Left ventricle myocardium inferior (tissue), 1 donor: ENCODE measurements around the gene TAPT1. TPM values are rescaled to one million over a fixed set of nuclear protein-coding genes. Genes with fewer than 3 reads are reported as not detected.
A peak's percentile ranks its signal among the peaks of the same experiment; 100 is the strongest.

Source experiments
- DNase-seq: peaks from one replicate; pipeline ENCODE4 v3.0.0-alpha.2; 2020
- H3K27ac ChIP-seq: fragments of 200-600 bp; replicated peaks from 2 replicates; pipeline ENCODE4 v1.8.0; 2021
- H3K27me3 ChIP-seq: fragments of 200-600 bp; 2 replicates; pipeline ENCODE4 v1.8.0; 2021; ENCODE audit warnings: low read depth
- H3K36me3 ChIP-seq: fragments of 200-600 bp; 2 replicates; pipeline ENCODE4 v1.8.0; 2021
- H3K4me1 ChIP-seq: fragments of 200-600 bp; 2 replicates; pipeline ENCODE4 v1.8.0; 2021
- H3K4me3 ChIP-seq: fragments of 200-600 bp; 2 replicates; pipeline ENCODE4 v1.8.0; 2021; ENCODE audit warnings: mild to moderate bottlenecking, moderate library complexity
- H3K9me3 ChIP-seq: fragments of 200-600 bp; replicated peaks from 2 replicates; pipeline ENCODE4 v1.8.0; 2021
- CTCF ChIP-seq: fragments of 200-600 bp; IDR thresholded peaks from 2 replicates; pipeline ENCODE4 v1.8.0; 2021; ENCODE audit warnings: antibody characterized with exemption, mild to moderate bottlenecking, borderline replicate concordance
- intact Hi-C: fragments of 100-400 bp; cut with micrococcal nuclease; formaldehyde crosslinking; loops from one replicate; pipeline ENCODE4 v1.11.0; 2022
- total RNA-seq: library from RNA; stranded (reverse); fragmentation: NEBNext Ultra II Directional; extraction: Animal tissue kit (Norgen Biotek cat#: 25700); gene quantifications from one replicate; pipeline ENCODE4 v1.2.1, GENCODE V29; 2021
- donor health status: DM: no; HTN: yes; CAD: no; lungs with severe emphysema.

TAPT1 gene
- total RNA-seq, 1 donor from 2014 or later = 35.3 TPM

GRCh38 chr4:16129336-16129735, 96.9 kb downstream of the TAPT1 start:
- no peaks in the 10 kb centered on the region for H3K9me3 ChIP-seq
- H3K36me3 ChIP-seq = no peaks in the 10 kb centered on the region
- H3K27me3 ChIP-seq = no peaks in the 10 kb centered on the region
- H3K4me1 ChIP-seq = peaks cover 36% of the 10 kb centered on the region
- no peak overlapping the region for H3K4me3 ChIP-seq
- DNase-seq = no peak
- TF ChIP-seq CTCF = no peak
- H3K27ac ChIP-seq = peak overlapping the region; percentile 65
- intact Hi-C loops = no loop called here

- Histone ChIP-seq H3K4me3 (no peak overlapping the region), H3K36me3 (no peaks in the 10 kb centered on the region), H3K4me1 (peaks cover 49% of the 10 kb centered on the region), H3K9me3 (no peaks in the 10 kb centered on the region), H3K27me3 (no peaks in the 10 kb centered on the region), H3K27ac (no peak overlapping the region)
- intact Hi-C loops = no loop called here
- TF ChIP-seq CTCF = no peak
- no peak for DNase-seq
Observed at GRCh38 chr4:16126714-16127113, 99.6 kb downstream of the TAPT1 start.

GRCh38 chr4:16125571-16126445, 100.5 kb downstream of the TAPT1 start:
- TF ChIP-seq CTCF = no peak
- H3K4me3 ChIP-seq = no peak overlapping the region
- no peaks in the 10 kb centered on the region for H3K9me3 ChIP-seq
- H3K36me3 ChIP-seq = no peaks in the 10 kb centered on the region
- peaks cover 49% of the 10 kb centered on the region for H3K4me1 ChIP-seq
- no peaks in the 10 kb centered on the region for H3K27me3 ChIP-seq
- H3K27ac ChIP-seq = peak overlapping the region; percentile 56
- intact Hi-C loops = no loop called here
- DNase-seq = no peak

- intact Hi-C loops = no loop called here
- Histone ChIP-seq H3K27me3 (no peaks in the 10 kb centered on the region), H3K27ac (no peak overlapping the region), H3K4me3 (no peak overlapping the region), H3K9me3 (no peaks in the 10 kb centered on the region), H3K36me3 (no peaks in the 10 kb centered on the region), H3K4me1 (peaks cover 34% of the 10 kb centered on the region)
- no peak for TF ChIP-seq CTCF
- no peak for DNase-seq
Observed at GRCh38 chr4:16124232-16124631, 102.0 kb downstream of the TAPT1 start.

- Histone ChIP-seq H3K36me3 (no peaks in the 10 kb centered on the region), H3K4me3 (no peak overlapping the region), H3K4me1 (peaks cover 35% of the 10 kb centered on the region), H3K27ac (peak overlapping the region; percentile 23), H3K9me3 (no peaks in the 10 kb centered on the region), H3K27me3 (no peaks in the 10 kb centered on the region)
- no peak for TF ChIP-seq CTCF
- no peak for DNase-seq
- intact Hi-C loops = no loop called here
Observed at GRCh38 chr4:16123356-16124084, 102.8 kb downstream of the TAPT1 start.
